HCT116 (cell line): ENCODE data around the gene NUDC. TPM values are rescaled to one million over a fixed set of nuclear protein-coding genes. Genes with fewer than 3 reads are reported as not detected.
A peak's percentile ranks its signal among the peaks of the same experiment; 100 is the strongest.

ENCODE experiments used
- ATAC-seq: fragments of 200-7000 bp; cut with Tn5 transposase; 2 replicates; pipeline ENCODE4 v1.9.1; 2020; ENCODE audit warnings: mild to moderate bottlenecking, moderate library complexity
- BruUV-seq: library from RNA; stranded (reverse); fragments of 400-500 nt; replicated peaks from 2 replicates; lab custom pipeline; 2021; lab: Mats Ljungman, UMichigan
- CTCF ChIA-PET: fragments of 300-600 bp; sonication (Branson Sonifier 250); formaldehyde crosslinking; loops from one replicate; lab custom pipeline; 2021; ENCODE audit warnings: antibody characterized with exemption; lab: Charles Lee
- POLR2A ChIA-PET: fragments of 300-600, 350-600 bp; sonication (Branson Sonifier 250); formaldehyde crosslinking; loops from one replicate; lab custom pipeline; 2021; ENCODE audit warnings: antibody characterized with exemption; lab: Charles Lee
- RAD21 ChIA-PET, 2 experiments: fragments of 300-600 bp; sonication (Branson Sonifier 250); formaldehyde crosslinking; loops; one replicate each; lab custom pipeline; 2023; ENCODE audit warnings: low total read pairs in 2 of 2; ENCODE audit not compliant: uncharacterized antibody in 2 of 2, unreplicated experiment in 2 of 2, low non-redundant PET in 1 of 2; lab: Charles Lee
- DNase-seq: peaks from one replicate; pipeline ENCODE4 v3.0.0-alpha.2; 2010; ENCODE audit warnings: low read depth, low spot score
- H2AFZ ChIP-seq: fragments of 200-600 bp; shearing (Covaris generic), sonication (generic); 2 replicates; pipeline ENCODE4 v1.6.1; 2017; ENCODE audit warnings: low read depth, mixed run types, mixed read lengths, antibody characterized with exemption, low read length; ENCODE audit not compliant: poor library complexity, severe bottlenecking
- H3K27ac ChIP-seq: 2 replicates; pipeline ENCODE4 v1.5.1; 2012; ENCODE audit warnings: low read depth, low read length
- H3K27me3 ChIP-seq: fragments of 200-600 bp; sonication (generic); 2 replicates; pipeline ENCODE4 v1.6.1; 2016; ENCODE audit warnings: mixed run types, low read length, mixed read lengths; ENCODE audit not compliant: insufficient read depth
- H3K36me3 ChIP-seq, 2 experiments: fragments of 200-500 bp in 1 of 2; fragments of 200-600 bp in 1 of 2; sonication (Bioruptor generic) in 1 of 2; sonication (generic) in 1 of 2; 2 replicates each; pipeline versions ENCODE4 v1.5.1 to v1.6.1; 2014 to 2016; ENCODE audit warnings: low read length in 2 of 2, inconsistent platforms in 1 of 2, mixed read lengths in 1 of 2, mixed run types in 1 of 2; ENCODE audit not compliant: insufficient read depth in 2 of 2, control insufficient read depth in 1 of 2
- H3K4me1 ChIP-seq, 2 experiments: fragments of 200-600 bp in 1 of 2; sonication (generic) in 1 of 2; 2 replicates each; pipeline versions ENCODE4 v1.5.1 to v1.6.1; 2012 to 2017; ENCODE audit warnings: low read length in 2 of 2, inconsistent platforms in 1 of 2, mild to moderate bottlenecking in 1 of 2, mixed read lengths in 1 of 2, mixed run types in 1 of 2, moderate library complexity in 1 of 2; ENCODE audit not compliant: insufficient read depth in 2 of 2, control insufficient read depth in 1 of 2
- H3K4me2 ChIP-seq: fragments of 200-600 bp; sonication (generic); 2 replicates; pipeline ENCODE4 v1.6.1; 2017; ENCODE audit warnings: mixed run types, low read length, mixed read lengths
- H3K4me3 ChIP-seq, 2 experiments: fragments of 200-600 bp in 1 of 2; sonication (generic) in 1 of 2; replicated peaks in 1 of 2; 2 replicates each; pipeline ENCODE4 v1.5.1; 2011 to 2016; ENCODE audit warnings: low read length in 2 of 2, control low read depth in 1 of 2, low read depth in 1 of 2, mild to moderate bottlenecking in 1 of 2, mixed read lengths in 1 of 2, mixed run types in 1 of 2
- H3K79me2 ChIP-seq: fragments of 200-600 bp; sonication (generic); 2 replicates; pipeline ENCODE4 v1.6.1; 2017; ENCODE audit warnings: mild to moderate bottlenecking, mixed run types, low read length, moderate library complexity, mixed read lengths; ENCODE audit not compliant: insufficient read depth
- H3K9ac ChIP-seq: fragments of 200-600 bp; sonication (generic); 2 replicates; pipeline ENCODE4 v1.6.1; 2016; ENCODE audit warnings: low read length, mixed read lengths
- H3K9me2 ChIP-seq: fragments of 200-600 bp; sonication (generic), shearing (Covaris generic); 2 replicates; pipeline ENCODE4 v1.6.1; 2017; ENCODE audit warnings: mixed run types, mild to moderate bottlenecking, moderate library complexity; ENCODE audit not compliant: insufficient read depth
- H3K9me3 ChIP-seq, 2 experiments: fragments of 200-500 bp in 1 of 2; fragments of 200-600 bp in 1 of 2; sonication (Bioruptor generic) in 1 of 2; sonication (generic) in 1 of 2; 2 replicates each; pipeline ENCODE4 v1.6.1; 2014 to 2017; ENCODE audit warnings: low read length in 2 of 2, mixed read lengths in 2 of 2, inconsistent platforms in 1 of 2, low read depth in 1 of 2, mild to moderate bottlenecking in 1 of 2, mixed run types in 1 of 2, moderate library complexity in 1 of 2; ENCODE audit not compliant: control insufficient read depth in 1 of 2, insufficient read depth in 1 of 2
- H4K20me1 ChIP-seq: fragments of 200-600 bp; sonication (generic), shearing (Covaris generic); 2 replicates; pipeline ENCODE4 v1.6.1; 2017; ENCODE audit warnings: mixed run types, mild to moderate bottlenecking, moderate library complexity; ENCODE audit not compliant: insufficient read depth
- ELF1 ChIP-seq: IDR thresholded peaks from 2 replicates; pipeline ENCODE4 v1.6.1; 2012; ENCODE audit warnings: low read depth, borderline replicate concordance
- EZH2 ChIP-seq: fragments of 200-600 bp; sonication (generic); IDR thresholded peaks from 2 replicates; pipeline ENCODE4 v1.6.1; 2017; ENCODE audit warnings: antibody characterized with exemption, mixed run types
- POLR2A ChIP-seq: IDR thresholded peaks from 2 replicates; pipeline ENCODE4 v1.7.0; 2011; ENCODE audit warnings: borderline replicate concordance; ENCODE audit not compliant: insufficient read depth, insufficient read length; ENCODE audit errors: extremely low read depth
- RAD21 ChIP-seq: IDR thresholded peaks from 2 replicates; pipeline ENCODE4 v1.6.1; 2012; ENCODE audit warnings: low read depth, mild to moderate bottlenecking
- SIN3A ChIP-seq: IDR thresholded peaks from 2 replicates; pipeline ENCODE4 v1.6.1; 2012; ENCODE audit warnings: low read depth
- TCF7L2 ChIP-seq: IDR thresholded peaks from 2 replicates; pipeline ENCODE4 v1.7.0; 2011; ENCODE audit warnings: borderline replicate concordance, inconsistent platforms; ENCODE audit not compliant: insufficient read depth, insufficient read length; ENCODE audit errors: extremely low read depth
- YY1 ChIP-seq: IDR thresholded peaks from 2 replicates; pipeline ENCODE4 v1.6.1; 2011; ENCODE audit warnings: low read length, low read depth, moderate library complexity, mild to moderate bottlenecking; ENCODE audit not compliant: insufficient replicate concordance; ENCODE audit errors: extremely low read depth
- ZNF274 ChIP-seq: fragments of 200-500 bp; sonication (Bioruptor generic); IDR thresholded peaks from 2 replicates; pipeline ENCODE4 v1.6.1; 2014; ENCODE audit warnings: mild to moderate bottlenecking, low read depth, low read length, inconsistent platforms
- intact Hi-C: fragments of 100-400 bp; cut with micrococcal nuclease; formaldehyde crosslinking; loops from 2 replicates; pipeline ENCODE4 v1.10.0; 2022
- total RNA-seq: library from RNA; stranded (reverse); gene quantifications from one replicate; pipeline ENCODE4 v1.2.1, GENCODE V29; 2021; ENCODE audit not compliant: unreplicated experiment
- TF ChIP-seq, protein P1 (sequence below): IDR thresholded peaks from 2 replicates; pipeline ENCODE4 v1.6.1; 2012

NUDC gene
- total RNA-seq, 1 experiment from 2014 or later, result 119 TPM

DNA sequence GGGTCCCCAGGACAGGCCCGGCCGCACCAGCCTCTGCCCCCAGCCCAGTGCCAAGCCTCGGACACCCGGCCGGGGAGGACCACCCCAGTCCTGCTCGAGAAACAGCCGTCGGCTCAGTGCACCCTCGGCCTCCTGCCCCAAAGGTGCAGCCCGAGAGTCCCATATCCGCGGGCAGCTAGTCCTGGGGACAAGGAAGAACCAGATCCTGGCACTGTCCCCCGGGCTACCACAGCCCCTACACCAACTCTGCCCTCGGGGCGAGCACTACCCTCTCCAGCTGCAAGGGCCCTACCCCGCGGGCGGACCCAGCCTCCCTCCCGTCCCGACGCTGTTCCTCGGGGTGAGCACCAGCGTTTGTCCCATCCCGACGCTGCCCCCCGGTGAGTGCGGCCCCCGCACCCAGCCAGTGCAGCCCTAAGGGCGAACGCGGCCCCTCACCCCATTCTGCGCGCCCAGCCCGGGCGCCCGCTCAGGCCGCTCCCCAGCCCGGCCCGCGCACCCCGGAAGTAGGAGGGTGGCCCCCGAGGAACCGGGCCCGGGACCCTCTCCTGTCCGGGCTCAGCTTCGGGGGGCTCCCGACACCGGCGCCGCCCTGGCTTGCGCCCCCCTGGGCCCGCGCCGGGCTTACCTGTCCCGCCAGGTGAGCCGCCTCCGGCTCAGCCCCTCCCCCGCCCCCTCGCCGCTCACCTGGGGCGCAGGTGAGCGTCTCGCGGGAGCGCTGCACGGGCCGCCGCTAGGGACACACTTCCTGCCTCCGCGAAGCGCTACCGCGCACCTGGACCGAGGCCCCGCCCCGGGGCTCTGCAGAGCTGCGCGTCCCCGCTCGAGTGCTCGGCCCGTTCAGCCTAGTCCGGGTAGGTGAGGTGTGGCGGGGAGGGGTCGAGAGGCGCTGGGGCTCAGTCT is 38.4 kb downstream of the NUDC start, which contains the start of gene KDF1 (continued):
- TF ChIP-seq TCF7L2, result no peak
- TF ChIP-seq EZH2, result no peak
- TF ChIP-seq ELF1, result peak; percentile 67; the same call in 1 of the 2 replicates
- TF ChIP-seq RAD21, result no peak
- TF ChIP-seq, protein P1, sequence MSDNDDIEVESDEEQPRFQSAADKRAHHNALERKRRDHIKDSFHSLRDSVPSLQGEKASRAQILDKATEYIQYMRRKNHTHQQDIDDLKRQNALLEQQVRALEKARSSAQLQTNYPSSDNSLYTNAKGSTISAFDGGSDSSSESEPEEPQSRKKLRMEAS, result peak; percentile 81

DNA sequence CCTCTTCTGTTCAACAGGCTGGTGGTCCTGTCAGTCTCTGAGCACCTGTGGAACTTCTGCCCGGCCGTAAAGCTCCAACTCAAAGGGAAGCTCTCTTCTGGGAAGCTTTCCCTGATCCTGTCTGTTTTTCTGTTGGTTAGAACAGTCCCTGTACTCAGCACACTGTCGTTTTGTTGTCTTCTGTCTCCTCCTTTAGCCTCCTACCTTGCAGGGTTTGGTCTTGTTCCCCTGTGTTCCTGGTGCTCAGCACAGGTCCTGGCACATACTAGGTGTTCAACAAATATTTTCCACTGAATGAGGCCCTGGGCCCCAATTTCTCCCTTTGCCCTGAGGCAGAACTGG is 39.1 kb downstream of the NUDC start:
- ChIA-PET POLR2A (interaction anchor here (0.8 to 1.2 kb wide), 5 partner anchors 31 to 60 kb away, joined by 3 to 6 read pairs (median 4); partner anchors contain the start of genes GPATCH3 and TRNP1), CTCF (interaction anchor here (0.8 to 1.2 kb wide), 2 partner anchors 33 to 37 kb away, joined by 3 to 4 read pairs; partner anchors contain the start of gene TRNP1), RAD21 (interaction anchor here in 1 of 2 experiments (0.7 kb wide), 1 partner anchor 406 kb away, joined by 3 read pairs; the partner anchor contains the start of gene MAP3K6)
- peaks cover 7 to 26% of the 10 kb centered on the region in 2 experiments; a peak in 3 of 4 replicates for H3K4me1 ChIP-seq
- ATAC-seq (peak; percentile 20), DNase-seq (no peak)
- H3K9me3 ChIP-seq, result no peaks in the 10 kb centered on the region
- no peaks in the 10 kb centered on the region for H4K20me1 ChIP-seq
- H3K9me2 ChIP-seq, result no peaks in the 10 kb centered on the region
- H3K4me2 ChIP-seq, result peak overlapping the region; percentile 97
- peak overlapping the region; percentile 70 for H2AFZ ChIP-seq
- peaks cover 30% of the 10 kb centered on the region for H3K79me2 ChIP-seq
- no peaks in the 10 kb centered on the region for H3K36me3 ChIP-seq
- peak overlapping the region; percentile 87 for H3K27ac ChIP-seq
- H3K9ac ChIP-seq, result peak overlapping the region; percentile 95
- H3K4me3 ChIP-seq, result peak overlapping the region; percentile 87 to 96
- BruUV-seq, result no TSS peak
- intact Hi-C loops, result loop anchor here (2.0 kb wide), 1 partner anchor 30 kb away; no protein-coding TSS in a partner anchor
- no peak for TF ChIP-seq RAD21
- no peak for TF ChIP-seq POLR2A
- no peak for TF ChIP-seq SIN3A
- TF ChIP-seq ZNF274, result no peak
- no peak for TF ChIP-seq YY1
- H3K27me3 ChIP-seq, result no peaks in the 10 kb centered on the region
